Dendritic cell treated with granulocyte-macrophage colony-stimulating factor and Interleukin-4, amounts not matched to agents 40 ng/mL and 50 ng/mL, for 4 days (primary cell): Measurements from ENCODE around the gene GPR152.

ENCODE experiments used
- H3K27ac Mint-ChIP-seq: one replicate; pipeline ENCODE4 v1.8.0; 2022; ENCODE audit warnings: mild to moderate bottlenecking, mixed read lengths
- H3K27me3 Mint-ChIP-seq: one replicate; pipeline ENCODE4 v1.8.0; 2022; ENCODE audit warnings: mild to moderate bottlenecking, mixed read lengths
- H3K36me3 Mint-ChIP-seq: one replicate; pipeline ENCODE4 v1.8.0; 2022; ENCODE audit warnings: low read depth, mixed read lengths
- H3K4me1 Mint-ChIP-seq: one replicate; pipeline ENCODE4 v1.8.0; 2022; ENCODE audit warnings: low read depth, mixed read lengths
- H3K4me3 Mint-ChIP-seq: one replicate; pipeline ENCODE4 v1.8.0; 2022; ENCODE audit warnings: mild to moderate bottlenecking, moderate library complexity, mixed read lengths
- H3K9me3 Mint-ChIP-seq: one replicate; pipeline ENCODE4 v1.8.0; 2022; ENCODE audit warnings: mixed read lengths
- intact Hi-C: fragments of 100-400 bp; cut with micrococcal nuclease; formaldehyde crosslinking; loops from one replicate; pipeline ENCODE4 v1.15.0; 2022

The GPR152 gene

GRCh38 chr11:67445515-67445914, 7.0 kb downstream of the GPR152 start:
- H3K36me3 Mint-ChIP-seq = peaks cover 26% of the 10 kb centered on the region
- H3K27ac Mint-ChIP-seq = peak overlapping the region; percentile 91
- H3K4me3 Mint-ChIP-seq = no peak overlapping the region
- H3K9me3 Mint-ChIP-seq = no peaks in the 10 kb centered on the region
- H3K27me3 Mint-ChIP-seq = peaks cover 2% of the 10 kb centered on the region
- peaks cover 73% of the 10 kb centered on the region for H3K4me1 Mint-ChIP-seq
- intact Hi-C loops = no loop called here

GRCh38 chr11:67442504-67443404, 9.8 kb downstream of the GPR152 start:
- Mint-ChIP-seq H3K27me3 (peaks cover 2% of the 10 kb centered on the region), H3K27ac (peak overlapping the region; percentile 91), H3K4me1 (peaks cover 70% of the 10 kb centered on the region), H3K4me3 (peak overlapping the region; percentile 89), H3K9me3 (no peaks in the 10 kb centered on the region), H3K36me3 (peaks cover 53% of the 10 kb centered on the region)
- intact Hi-C loops = loop anchor here (1.0 to 2.0 kb wide), 2 partner anchors 26 to 41 kb away; partner anchors contain the start of genes AIP and TMEM134

- H3K27me3 Mint-ChIP-seq = no peaks in the 10 kb centered on the region
- H3K27ac Mint-ChIP-seq = peak overlapping the region; percentile 91
- no peaks in the 10 kb centered on the region for H3K9me3 Mint-ChIP-seq
- intact Hi-C loops = loop anchor here (2.0 kb wide), 1 partner anchor 27 kb away; the partner anchor contains the start of gene TMEM134
- peak overlapping the region; percentile 89 for H3K4me3 Mint-ChIP-seq
- H3K36me3 Mint-ChIP-seq = peaks cover 60% of the 10 kb centered on the region
- peaks cover 70% of the 10 kb centered on the region for H3K4me1 Mint-ChIP-seq
Observed at GRCh38 chr11:67441731-67442351, 10.7 kb downstream of the GPR152 start.

GRCh38 chr11:67441098-67441563, 11.4 kb downstream of the GPR152 start:
- H3K27me3 Mint-ChIP-seq = no peaks in the 10 kb centered on the region
- no peaks in the 10 kb centered on the region for H3K9me3 Mint-ChIP-seq
- peaks cover 67% of the 10 kb centered on the region for H3K36me3 Mint-ChIP-seq
- intact Hi-C loops = no loop called here
- H3K4me1 Mint-ChIP-seq = peaks cover 75% of the 10 kb centered on the region
- H3K4me3 Mint-ChIP-seq = no peak overlapping the region
- H3K27ac Mint-ChIP-seq = peak overlapping the region; percentile 60

GRCh38 chr11:67440229-67441097, 12.1 kb downstream of the GPR152 start:
- H3K27ac Mint-ChIP-seq = peak overlapping the region; percentile 60
- H3K27me3 Mint-ChIP-seq = no peaks in the 10 kb centered on the region
- no peaks in the 10 kb centered on the region for H3K9me3 Mint-ChIP-seq

GRCh38 chr11:67439321-67440228, 13.0 kb downstream of the GPR152 start:
- Mint-ChIP-seq H3K9me3 (no peaks in the 10 kb centered on the region), H3K4me1 (peaks cover 74% of the 10 kb centered on the region), H3K4me3 (peak overlapping the region; percentile 30), H3K36me3 (peaks cover 83% of the 10 kb centered on the region), H3K27me3 (no peaks in the 10 kb centered on the region), H3K27ac (peak overlapping the region; percentile 60)
- intact Hi-C loops = loop anchor here (5.0 kb wide), 1 partner anchor 68 kb away; the partner anchor contains the start of genes CDK2AP2 and PITPNM1

More at GRCh38 chr11:67440229-67441097, 12.1 kb downstream of the GPR152 start:
- Mint-ChIP-seq H3K4me1 (peaks cover 78% of the 10 kb centered on the region), H3K36me3 (peaks cover 74% of the 10 kb centered on the region), H3K4me3 (peak overlapping the region; percentile 10)
- intact Hi-C loops = no loop called here

GRCh38 chr11:67438158-67438902, 14.2 kb downstream of the GPR152 start:
- intact Hi-C loops = loop anchor here (5.0 kb wide), 1 partner anchor 69 kb away; the partner anchor contains the start of genes CDK2AP2 and PITPNM1
- H3K4me3 Mint-ChIP-seq = no peak overlapping the region
- H3K4me1 Mint-ChIP-seq = peaks cover 70% of the 10 kb centered on the region
- peak overlapping the region; percentile 60 for H3K27ac Mint-ChIP-seq
- H3K36me3 Mint-ChIP-seq = peaks cover 95% of the 10 kb centered on the region
- no peaks in the 10 kb centered on the region for H3K9me3 Mint-ChIP-seq
- no peaks in the 10 kb centered on the region for H3K27me3 Mint-ChIP-seq

GRCh38 chr11:67437809-67438157, 14.7 kb downstream of the GPR152 start:
- peaks cover 67% of the 10 kb centered on the region for H3K4me1 Mint-ChIP-seq
- no peaks in the 10 kb centered on the region for H3K27me3 Mint-ChIP-seq
- intact Hi-C loops = loop anchor here (5.0 kb wide), 1 partner anchor 70 kb away; the partner anchor contains the start of genes CDK2AP2 and PITPNM1
- H3K4me3 Mint-ChIP-seq = no peak overlapping the region
- no peak overlapping the region for H3K27ac Mint-ChIP-seq
- H3K9me3 Mint-ChIP-seq = no peaks in the 10 kb centered on the region
- H3K36me3 Mint-ChIP-seq = peaks cover 98% of the 10 kb centered on the region

- peaks cover 62% of the 10 kb centered on the region for H3K4me1 Mint-ChIP-seq
- H3K4me3 Mint-ChIP-seq = no peak within 1 kb of the TSS
- no peak within 1 kb of the TSS for H3K27ac Mint-ChIP-seq
- intact Hi-C loops = loop anchor here (5.0 kb wide), 1 partner anchor 70 kb away; the partner anchor contains the start of genes CDK2AP2 and PITPNM1
- H3K9me3 Mint-ChIP-seq = no peaks in the 10 kb centered on the region
- H3K36me3 Mint-ChIP-seq = peaks cover 98% of the 10 kb centered on the region
- no peaks in the 10 kb centered on the region for H3K27me3 Mint-ChIP-seq
Observed at GRCh38 chr11:67437082-67437808, 15.3 kb downstream of the GPR152 start, which contains the start of gene PTPRCAP. Gene PTPRCAP, minus strand, starts transcription at chr11:67437682. Its CDS starts 63 bp downstream, at chr11:67437619.

- intact Hi-C loops = loop anchor here (5.0 kb wide), 1 partner anchor 71 kb away; the partner anchor contains the start of genes CDK2AP2 and PITPNM1
- H3K27ac Mint-ChIP-seq = no peak overlapping the region
- no peak overlapping the region for H3K4me3 Mint-ChIP-seq
- peaks cover 59% of the 10 kb centered on the region for H3K4me1 Mint-ChIP-seq
- no peaks in the 10 kb centered on the region for H3K9me3 Mint-ChIP-seq
- H3K27me3 Mint-ChIP-seq = no peaks in the 10 kb centered on the region
- H3K36me3 Mint-ChIP-seq = peaks cover 98% of the 10 kb centered on the region
Observed at GRCh38 chr11:67436459-67437081, 16.0 kb downstream of the GPR152 start.
